ENCODE data around the gene ALLC.
"Not testable (repeated sequence)": the region's sequence is repeated elsewhere in the genome, so short reads cannot be mapped to it uniquely, and the experiment has no call there.

Gene ALLC

GRCh38 chr2:3657881-3658280 is at the start of gene ALLC:
ALLC (plus strand) TSS chr2:3658200; CDS start chr2:3671158, 12,958 bp downstream.
- FAIRE-seq = no peak

GRCh38 chr2:3608373-3609278 is 49.4 kb upstream of the ALLC start:
- no peak for FAIRE-seq

GRCh38 chr2:3609279-3609673 is 48.7 kb upstream of the ALLC start:
- FAIRE-seq = not testable (repeated sequence)

GRCh38 chr2:3610415-3610814 is 47.6 kb upstream of the ALLC start:
- no peak for FAIRE-seq

GRCh38 chr2:3610881-3611505 is 47.0 kb upstream of the ALLC start:
- FAIRE-seq = no peak

GRCh38 chr2:3611589-3611988 is 46.4 kb upstream of the ALLC start:
- FAIRE-seq = no peak

GRCh38 chr2:3612639-3613523 is 45.1 kb upstream of the ALLC start:
- FAIRE-seq = no peak

- no peak for FAIRE-seq
Measured at GRCh38 chr2:3613524-3613905, 44.5 kb upstream of the ALLC start.

GRCh38 chr2:3614743-3615142 is 43.3 kb upstream of the ALLC start:
- peak; percentile 30 for FAIRE-seq

- FAIRE-seq = not testable (repeated sequence)
Measured at GRCh38 chr2:3615541-3616200, 42.3 kb upstream of the ALLC start.

- FAIRE-seq = not testable (repeated sequence)
Measured at GRCh38 chr2:3616435-3617197, 41.4 kb upstream of the ALLC start.

- FAIRE-seq = no peak
Measured at GRCh38 chr2:3617198-3617890, 40.7 kb upstream of the ALLC start.

GRCh38 chr2:3618367-3618766 is 39.6 kb upstream of the ALLC start:
- no peak for FAIRE-seq

- no peak for FAIRE-seq
Measured at GRCh38 chr2:3619033-3619432, 39.0 kb upstream of the ALLC start.

- not testable (repeated sequence) for FAIRE-seq
Measured at GRCh38 chr2:3619661-3620060, 38.3 kb upstream of the ALLC start.

- no peak for FAIRE-seq
Measured at GRCh38 chr2:3620834-3621233, 37.2 kb upstream of the ALLC start.

- no peak for FAIRE-seq
Measured at GRCh38 chr2:3622967-3623366, 35.0 kb upstream of the ALLC start.

- FAIRE-seq = no peak
Measured at GRCh38 chr2:3624059-3624794, 33.8 kb upstream of the ALLC start.

- no peak for FAIRE-seq
Measured at GRCh38 chr2:3625186-3625585, 32.8 kb upstream of the ALLC start.

GRCh38 chr2:3626118-3626811 is 31.7 kb upstream of the ALLC start:
- no peak for FAIRE-seq

Data from A204.1 (cell line).